ENCODE data around the gene ADNP.

DNA sequence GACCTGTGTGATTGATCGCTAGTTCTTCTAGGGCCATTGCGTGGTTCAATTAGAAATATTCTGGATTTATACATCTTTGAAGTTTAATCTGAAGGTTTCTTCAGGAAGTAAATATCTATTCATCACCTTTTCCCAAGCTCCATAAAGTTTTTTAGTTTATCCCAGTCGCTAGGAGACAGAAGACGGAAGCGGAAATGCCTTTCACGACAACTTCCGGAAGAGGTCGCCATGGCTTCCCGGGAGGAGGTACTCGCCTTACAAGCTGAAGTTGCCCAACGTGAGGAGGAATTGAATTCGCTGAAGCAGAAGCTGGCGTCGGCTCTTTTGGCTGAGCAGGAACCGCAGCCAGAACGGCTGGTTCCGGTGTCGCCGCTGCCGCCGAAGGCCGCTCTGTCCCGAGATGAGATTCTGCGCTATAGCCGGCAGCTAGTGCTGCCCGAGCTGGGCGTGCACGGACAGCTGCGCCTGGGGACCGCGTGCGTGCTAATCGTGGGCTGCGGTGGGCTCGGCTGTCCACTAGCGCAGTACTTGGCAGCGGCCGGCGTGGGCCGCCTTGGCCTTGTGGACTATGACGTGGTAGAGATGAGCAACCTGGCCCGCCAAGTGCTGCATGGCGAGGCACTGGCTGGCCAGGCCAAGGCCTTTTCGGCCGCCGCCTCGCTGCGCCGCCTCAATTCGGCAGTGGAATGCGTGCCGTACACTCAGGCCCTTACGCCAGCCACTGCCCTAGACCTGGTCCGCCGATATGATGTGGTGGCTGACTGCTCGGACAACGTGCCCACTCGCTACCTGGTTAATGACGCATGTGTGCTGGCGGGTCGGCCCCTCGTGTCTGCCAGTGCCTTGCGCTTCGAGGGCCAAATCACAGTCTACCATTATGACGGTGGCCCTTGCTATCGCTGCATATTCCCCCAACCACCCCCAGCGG, 27.6 kb upstream of the ADNP start, which contains the start of gene MOCS3:
- no peak for TF ChIP-seq EZH2 (IDR thresholded peaks at IDR 0.05; ENCODE audit: borderline replicate concordance)
- TF ChIP-seq, protein P1, sequence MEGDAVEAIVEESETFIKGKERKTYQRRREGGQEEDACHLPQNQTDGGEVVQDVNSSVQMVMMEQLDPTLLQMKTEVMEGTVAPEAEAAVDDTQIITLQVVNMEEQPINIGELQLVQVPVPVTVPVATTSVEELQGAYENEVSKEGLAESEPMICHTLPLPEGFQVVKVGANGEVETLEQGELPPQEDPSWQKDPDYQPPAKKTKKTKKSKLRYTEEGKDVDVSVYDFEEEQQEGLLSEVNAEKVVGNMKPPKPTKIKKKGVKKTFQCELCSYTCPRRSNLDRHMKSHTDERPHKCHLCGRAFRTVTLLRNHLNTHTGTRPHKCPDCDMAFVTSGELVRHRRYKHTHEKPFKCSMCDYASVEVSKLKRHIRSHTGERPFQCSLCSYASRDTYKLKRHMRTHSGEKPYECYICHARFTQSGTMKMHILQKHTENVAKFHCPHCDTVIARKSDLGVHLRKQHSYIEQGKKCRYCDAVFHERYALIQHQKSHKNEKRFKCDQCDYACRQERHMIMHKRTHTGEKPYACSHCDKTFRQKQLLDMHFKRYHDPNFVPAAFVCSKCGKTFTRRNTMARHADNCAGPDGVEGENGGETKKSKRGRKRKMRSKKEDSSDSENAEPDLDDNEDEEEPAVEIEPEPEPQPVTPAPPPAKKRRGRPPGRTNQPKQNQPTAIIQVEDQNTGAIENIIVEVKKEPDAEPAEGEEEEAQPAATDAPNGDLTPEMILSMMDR (IDR thresholded peaks at IDR 0.05; ENCODE audit: poor library complexity) = no peak
